K562 (cell line): ENCODE data around the gene ZNF627. TPM values are rescaled to one million over a fixed set of nuclear protein-coding genes. Genes with fewer than 3 reads are reported as not detected.
A peak's percentile ranks its signal among the peaks of the same experiment; 100 is the strongest.

ENCODE experiments used
- ATF1 ChIP-seq, 2 experiments: fragments of 450-650 bp in 1 of 2; IDR thresholded peaks; 2 replicates each; pipeline ENCODE4 v1.6.1; 2016; ENCODE audit warnings: missing compliant biosample characterization in 1 of 2, missing genetic modification characterization in 1 of 2
- CXXC5 ChIP-seq: fragments of 250-450 bp; sonication (Bioruptor Pico); IDR thresholded peaks from 2 replicates; pipeline ENCODE4 v1.8.0; 2022; ENCODE audit warnings: inconsistent platforms, mild to moderate bottlenecking, moderate library complexity
- E2F6 ChIP-seq, 2 experiments: IDR thresholded peaks; 2 replicates each; pipeline ENCODE4 v1.6.1; 2011; ENCODE audit warnings: borderline replicate concordance in 1 of 2, control low read depth in 1 of 2, low read depth in 1 of 2, low read length in 1 of 2, mild to moderate bottlenecking in 1 of 2, mixed read lengths in 1 of 2, moderate library complexity in 1 of 2; ENCODE audit not compliant: insufficient read depth in 1 of 2, insufficient read length in 1 of 2, poor library complexity in 1 of 2, severe bottlenecking in 1 of 2; ENCODE audit errors: extremely low read depth in 1 of 2
- HMG20B ChIP-seq: fragments of 250-450 bp; sonication (Bioruptor Pico); IDR thresholded peaks from 2 replicates; pipeline ENCODE4 v1.5.0; 2021; ENCODE audit warnings: mild to moderate bottlenecking
- MAX ChIP-seq: sonication (generic); formaldehyde crosslinking; IDR thresholded peaks from 2 replicates; pipeline ENCODE4 v1.9.0; 2022; ENCODE audit warnings: mild to moderate bottlenecking, missing genetic modification reagents
- MYC ChIP-seq, 2 experiments: fragments of 250-450 bp in 1 of 2; sonication (Bioruptor Pico) in 1 of 2; IDR thresholded peaks; 2 replicates each; pipeline versions ENCODE4 v1.5.1 to v1.6.1; 2012 to 2021; ENCODE audit warnings: low read depth in 2 of 2, borderline replicate concordance in 1 of 2, improper control_type of control experiment in 1 of 2, low read length in 1 of 2, mild to moderate bottlenecking in 1 of 2, moderate library complexity in 1 of 2
- POLR2B ChIP-seq: fragments of 450-650 bp; IDR thresholded peaks from 2 replicates; pipeline ENCODE4 v1.6.1; 2018; ENCODE audit warnings: low read depth; ENCODE audit not compliant: partially characterized antibody
- POLR2H ChIP-seq: IDR thresholded peaks from 2 replicates; pipeline ENCODE4 v1.6.1; 2016; ENCODE audit warnings: missing genetic modification characterization, low read depth, mild to moderate bottlenecking, control low read depth, missing compliant biosample characterization, moderate library complexity
- SNRNP70 ChIP-seq: fragments of 200-400 bp; formaldehyde crosslinking; optimal IDR thresholded peaks from 2 replicates; pipeline ENCODE3; 2017; ENCODE audit warnings: low read depth, low read length
- SRSF7 ChIP-seq: fragments of 200-400 bp; formaldehyde crosslinking; optimal IDR thresholded peaks from 2 replicates; pipeline ENCODE3; 2017; ENCODE audit warnings: mild to moderate bottlenecking, low read depth, low read length
- STAT5A ChIP-seq: IDR thresholded peaks from 2 replicates; pipeline ENCODE4 v1.6.1; 2012; ENCODE audit warnings: low read length, inconsistent platforms, borderline replicate concordance
- SUPT5H ChIP-seq: fragments of 450-650 bp; IDR thresholded peaks from 2 replicates; pipeline ENCODE4 v1.6.1; 2016
- TCF3 ChIP-seq: sonication (generic); formaldehyde crosslinking; IDR thresholded peaks from 2 replicates; pipeline ENCODE4 v1.4.0; 2020; ENCODE audit warnings: mild to moderate bottlenecking, missing genetic modification reagents
- U2AF1 ChIP-seq: fragments of 200-400 bp; formaldehyde crosslinking; optimal IDR thresholded peaks from 2 replicates; pipeline ENCODE3; 2017; ENCODE audit warnings: mild to moderate bottlenecking, low read depth, low read length, moderate library complexity
- ZNF239 ChIP-seq: fragments of 250-450 bp; sonication (Bioruptor Pico); IDR thresholded peaks from 2 replicates; pipeline ENCODE4 v1.4.0; 2020; ENCODE audit warnings: mild to moderate bottlenecking
- ZNF407 ChIP-seq: fragments of 450-650 bp; IDR thresholded peaks from 2 replicates; pipeline ENCODE4 v1.6.1; 2016; ENCODE audit warnings: low read depth
- polyA plus RNA-seq, 8 experiments: library from polyadenylated mRNA; depleted of rRNA in 4 of 8; stranded (reverse) in 5 of 8; unstranded in 3 of 8; fragments of >200 nt; fragmentation: Nextera tagmentation in 2 of 8; fragmentation: Illumina TruSeq in 1 of 8; extraction: Ambion mirVana in 2 of 8; extraction: Trizol in 1 of 8; gene quantifications; 2 replicates each; pipeline versions ENCODE4 v1.2.1 to v1.2.3, GENCODE V29; 2011 to 2014; ENCODE audit warnings: inconsistent platforms in 1 of 8, missing spikeins in 1 of 8
- total RNA-seq, 7 experiments: library from RNA; depleted of rRNA in 6 of 7; stranded (reverse); fragments of >200 nt in 6 of 7; fragmentation: Illumina TruSeq in 2 of 7; extraction: Trizol in 2 of 7; gene quantifications; 2 replicates each; pipeline versions ENCODE4 v1.2.1 to v1.2.3, GENCODE V29; 2011 to 2021; ENCODE audit warnings: low replicate concordance in 1 of 7

The ZNF627 gene
- total and polyA plus RNA-seq, 9 of the 15 experiments (the other 6 are each of a cell fraction or from before 2014, with no cell fraction given) = 6.4 to 19.9 (median 10.6) TPM

GRCh38 chr19:11558881-11559828 is 38.1 kb upstream of the ZNF627 start, which contains the start of gene ELOF1 (continued):
- TF ChIP-seq U2AF1 = no peak
- TF ChIP-seq STAT5A = no peak
- TF ChIP-seq SUPT5H = peak; percentile 95
- no peak for TF ChIP-seq ATF1 (CRISPR knock-in tag; IDR thresholded peaks at IDR 0.05)
- TF ChIP-seq ATF1 (tag; IDR thresholded peaks at IDR 0.05) = peak; percentile 29; the same call in 1 of the 2 replicates
- TF ChIP-seq CXXC5 = peak; percentile 27; the same call in 1 of the 2 replicates
- no peak for TF ChIP-seq ZNF239 (CRISPR knock-in tag)
- TF ChIP-seq E2F6 (IDR thresholded peaks at IDR 0.05; ENCODE audit: borderline replicate concordance in 1 of 2, extremely low read depth in 1 of 2, insufficient read depth in 1 of 2, insufficient read length in 1 of 2, low read depth in 1 of 2, low read length in 1 of 2, poor library complexity in 1 of 2, severe bottlenecking in 1 of 2) = peak in 1 of 2 experiments; percentile 33
- no peak for TF ChIP-seq TCF3
- peak; percentile 61; the same call in 1 of the 2 replicates for TF ChIP-seq MAX (CRISPR knock-in tag)
- TF ChIP-seq POLR2B = peak; percentile 97
- peak; percentile 62 for TF ChIP-seq MYC (IDR thresholded peaks at IDR 0.05; ENCODE audit: low read depth, low read length)
- TF ChIP-seq MYC (CRISPR knock-in tag; IDR thresholded peaks at IDR 0.05; ENCODE audit: borderline replicate concordance, low read depth) = no peak
- no peak for TF ChIP-seq SNRNP70
- TF ChIP-seq POLR2H (tag) = peak; percentile 89
- no peak for TF ChIP-seq SRSF7
- no peak for TF ChIP-seq ZNF407
- TF ChIP-seq HMG20B (CRISPR knock-in tag) = no peak
